HFF-Myc (cell line): ENCODE data around the gene PIGX.
A peak's percentile ranks its signal among the peaks of the same experiment; 100 is the strongest.

Experiments used
- DNase-seq: peaks from one replicate; pipeline ENCODE4 v3.0.0-alpha.2; 2011; ENCODE audit warnings: low read depth; ENCODE audit errors: extremely low read depth
- H3K4me3 ChIP-seq: replicated peaks from 2 replicates; pipeline ENCODE4 v1.5.1; 2011; ENCODE audit warnings: low read depth, mild to moderate bottlenecking, control low read depth, low read length
- CTCF ChIP-seq: IDR thresholded peaks from 2 replicates; pipeline ENCODE4 v1.5.1; 2012; ENCODE audit warnings: mild to moderate bottlenecking, low read depth, low read length, control low read depth; ENCODE audit errors: missing control alignments

Gene PIGX

GRCh38 chr3:196726788-196727675, 14.9 kb downstream of the PIGX start:
- H3K4me3 ChIP-seq = no peak overlapping the region
- no peak for TF ChIP-seq CTCF
- no peak for DNase-seq

GRCh38 chr3:196735751-196736150, 23.6 kb downstream of the PIGX start:
- TF ChIP-seq CTCF = no peak
- DNase-seq = no peak
- H3K4me3 ChIP-seq = no peak overlapping the region

GRCh38 chr3:196736670-196737374, 24.6 kb downstream of the PIGX start:
- DNase-seq = no peak
- TF ChIP-seq CTCF = no peak

GRCh38 chr3:196737655-196738054, 25.5 kb downstream of the PIGX start:
- DNase-seq = no peak
- no peak overlapping the region for H3K4me3 ChIP-seq
- no peak for TF ChIP-seq CTCF

More at GRCh38 chr3:196736670-196737374, 24.6 kb downstream of the PIGX start:
- no peak overlapping the region for H3K4me3 ChIP-seq

GRCh38 chr3:196739671-196740480, 27.7 kb downstream of the PIGX start, which contains the start of gene PAK2:
Gene PAK2, plus strand, starts transcription at chr3:196739857. Its CDS starts 42,790 bp downstream, at chr3:196782647.
- peak; percentile 27 for DNase-seq
- H3K4me3 ChIP-seq = peak within 1 kb of the TSS; percentile 92
- TF ChIP-seq CTCF = no peak

- peak overlapping the region; percentile 92 for H3K4me3 ChIP-seq
- no peak for DNase-seq
- no peak for TF ChIP-seq CTCF
Measured at GRCh38 chr3:196740481-196741248, 28.5 kb downstream of the PIGX start.
